D721Med (cell line): ENCODE measurements around the gene MTHFD1.

Experiments used
- DNase-seq: peaks from one replicate; pipeline ENCODE4 v3.0.0; 2011; ENCODE audit warnings: low spot score; ENCODE audit not compliant: insufficient read length
- FAIRE-seq: peaks from 2 replicates; lab custom pipeline; 2011; peaks lifted over from hg19 to GRCh38; lab: Jason Lieb, UNC
- CTCF ChIP-seq: IDR thresholded peaks from 2 replicates; pipeline ENCODE4 v1.5.1; 2012; ENCODE audit warnings: mild to moderate bottlenecking, control low read depth; ENCODE audit not compliant: insufficient read depth; ENCODE audit errors: missing control alignments

MTHFD1 gene

GRCh38 chr14:64409126-64409920 lies 21.2 kb downstream of the MTHFD1 start:
- FAIRE-seq (no peak), DNase-seq (no peak)
- no peak for TF ChIP-seq CTCF

GRCh38 chr14:64410084-64410774 lies 22.1 kb downstream of the MTHFD1 start:
- DNase-seq = no peak
- no peak for TF ChIP-seq CTCF
- no peak for FAIRE-seq

GRCh38 chr14:64411001-64411400 lies 22.8 kb downstream of the MTHFD1 start:
- no peak for TF ChIP-seq CTCF
- DNase-seq (no peak), FAIRE-seq (no peak)

- no peak for TF ChIP-seq CTCF
- FAIRE-seq = no peak
These were observed 24.1 kb downstream of the MTHFD1 start for GRCh38 chr14:64412237-64412636.

GRCh38 chr14:64416348-64416932 lies 28.3 kb downstream of the MTHFD1 start:
- DNase-seq (no peak), FAIRE-seq (no peak)
- no peak for TF ChIP-seq CTCF

More at GRCh38 chr14:64412237-64412636, 24.1 kb downstream of the MTHFD1 start:
- no peak for DNase-seq

GRCh38 chr14:64417055-64417770 lies 29.1 kb downstream of the MTHFD1 start:
- DNase-seq (no peak), FAIRE-seq (no peak)

More at GRCh38 chr14:64417055-64417770, 29.1 kb downstream of the MTHFD1 start:
- no peak for TF ChIP-seq CTCF
